ENCODE results near the gene TMEM127.

The TMEM127 gene

DNA sequence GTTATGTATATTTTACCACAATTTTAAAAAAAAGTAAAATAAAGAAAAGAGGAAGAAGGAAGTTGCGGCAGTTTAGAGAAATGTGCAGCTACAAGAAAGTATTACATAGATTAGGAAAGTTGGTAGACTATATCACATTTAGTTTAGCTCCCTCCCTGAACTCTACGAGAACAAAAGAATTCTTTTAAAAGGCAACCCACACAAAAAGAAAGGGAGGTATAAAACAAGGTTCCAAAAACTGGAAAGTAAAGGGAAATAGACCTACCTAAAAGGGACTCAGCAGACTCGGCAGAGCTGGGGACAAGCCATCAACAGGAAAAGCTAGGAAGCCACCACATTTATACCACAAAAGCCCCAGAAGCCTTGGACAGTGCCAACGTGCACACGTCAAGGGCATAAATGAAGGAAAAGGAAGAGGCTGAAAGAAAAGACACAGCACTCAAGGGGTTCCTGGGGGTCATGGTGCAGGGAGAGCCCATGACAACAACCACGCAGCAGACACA, 9.1 kb downstream of the TMEM127 start:
- H3K27ac ChIP-seq, result no peak overlapping the region
- no peak for DNase-seq
- TF ChIP-seq, protein P1, sequence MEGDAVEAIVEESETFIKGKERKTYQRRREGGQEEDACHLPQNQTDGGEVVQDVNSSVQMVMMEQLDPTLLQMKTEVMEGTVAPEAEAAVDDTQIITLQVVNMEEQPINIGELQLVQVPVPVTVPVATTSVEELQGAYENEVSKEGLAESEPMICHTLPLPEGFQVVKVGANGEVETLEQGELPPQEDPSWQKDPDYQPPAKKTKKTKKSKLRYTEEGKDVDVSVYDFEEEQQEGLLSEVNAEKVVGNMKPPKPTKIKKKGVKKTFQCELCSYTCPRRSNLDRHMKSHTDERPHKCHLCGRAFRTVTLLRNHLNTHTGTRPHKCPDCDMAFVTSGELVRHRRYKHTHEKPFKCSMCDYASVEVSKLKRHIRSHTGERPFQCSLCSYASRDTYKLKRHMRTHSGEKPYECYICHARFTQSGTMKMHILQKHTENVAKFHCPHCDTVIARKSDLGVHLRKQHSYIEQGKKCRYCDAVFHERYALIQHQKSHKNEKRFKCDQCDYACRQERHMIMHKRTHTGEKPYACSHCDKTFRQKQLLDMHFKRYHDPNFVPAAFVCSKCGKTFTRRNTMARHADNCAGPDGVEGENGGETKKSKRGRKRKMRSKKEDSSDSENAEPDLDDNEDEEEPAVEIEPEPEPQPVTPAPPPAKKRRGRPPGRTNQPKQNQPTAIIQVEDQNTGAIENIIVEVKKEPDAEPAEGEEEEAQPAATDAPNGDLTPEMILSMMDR (IDR thresholded peaks at IDR 0.05; ENCODE audit: low read depth, low read length, missing control alignments), result no peak
- in situ Hi-C loops (cut with HindIII; ENCODE audit: low pct_ligation_motif_present, low sequenced_read_pairs), result no loop called here
- H3K27me3 ChIP-seq (replicated peaks), result no peaks in the 10 kb centered on the region
- no peak overlapping the region for H3K4me3 ChIP-seq (ENCODE audit: low read depth, low read length)
- peaks cover 22% of the 10 kb centered on the region for H3K36me3 ChIP-seq (replicated peaks)

DNA sequence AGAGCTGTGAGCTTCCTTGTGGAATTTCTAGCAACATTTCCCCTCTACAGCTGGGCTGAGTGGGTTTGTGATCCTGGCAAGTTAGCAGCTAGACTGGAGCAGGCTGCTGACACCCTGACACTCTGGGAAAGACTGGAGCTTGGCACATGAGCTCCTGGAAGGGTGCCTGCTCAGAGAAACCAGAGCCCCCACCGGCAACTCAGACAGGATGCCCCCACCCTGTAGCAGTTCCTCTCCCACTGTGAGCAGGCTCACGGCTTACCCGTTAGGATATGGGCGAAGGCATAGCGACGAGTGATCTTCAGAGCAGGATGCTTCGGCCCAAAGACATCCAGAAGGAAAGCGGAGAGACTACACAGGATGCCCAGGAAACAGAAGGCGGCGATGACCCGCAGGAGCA, 11.2 kb downstream of the TMEM127 start:
- DNase-seq, result no peak
- Histone ChIP-seq H3K27me3 (replicated peaks) (no peaks in the 10 kb centered on the region), H3K27ac (no peak overlapping the region), H3K36me3 (replicated peaks) (peaks cover 19% of the 10 kb centered on the region), H3K4me3 (ENCODE audit: low read depth, low read length) (no peak overlapping the region)
- in situ Hi-C loops (cut with HindIII; ENCODE audit: low pct_ligation_motif_present, low sequenced_read_pairs), result no loop called here
- TF ChIP-seq, protein P1 (IDR thresholded peaks at IDR 0.05; ENCODE audit: low read depth, low read length, missing control alignments), result no peak

DNA sequence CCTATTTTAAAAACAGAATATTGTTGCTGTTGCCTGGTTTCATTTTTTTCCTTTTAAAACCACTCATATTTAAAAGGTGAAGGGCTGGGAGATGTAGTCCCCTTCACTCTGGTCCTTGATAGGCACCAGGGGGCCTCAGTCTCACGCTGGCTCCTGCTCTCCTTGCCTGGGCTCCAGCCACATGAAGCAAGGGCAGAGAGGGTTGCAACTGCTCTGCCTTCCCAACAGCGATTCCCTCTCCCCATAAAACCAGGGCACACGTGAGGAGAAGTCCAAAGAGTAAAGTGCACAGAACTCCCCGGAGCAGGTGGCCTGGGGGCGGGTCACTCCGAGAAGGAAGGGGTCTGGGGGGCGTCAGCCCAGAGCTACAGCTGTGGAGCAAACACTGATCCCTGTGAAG, 12.8 kb downstream of the TMEM127 start:
- in situ Hi-C loops (cut with HindIII; ENCODE audit: low pct_ligation_motif_present, low sequenced_read_pairs), result no loop called here
- peaks cover 19% of the 10 kb centered on the region for H3K36me3 ChIP-seq (replicated peaks)

DNA sequence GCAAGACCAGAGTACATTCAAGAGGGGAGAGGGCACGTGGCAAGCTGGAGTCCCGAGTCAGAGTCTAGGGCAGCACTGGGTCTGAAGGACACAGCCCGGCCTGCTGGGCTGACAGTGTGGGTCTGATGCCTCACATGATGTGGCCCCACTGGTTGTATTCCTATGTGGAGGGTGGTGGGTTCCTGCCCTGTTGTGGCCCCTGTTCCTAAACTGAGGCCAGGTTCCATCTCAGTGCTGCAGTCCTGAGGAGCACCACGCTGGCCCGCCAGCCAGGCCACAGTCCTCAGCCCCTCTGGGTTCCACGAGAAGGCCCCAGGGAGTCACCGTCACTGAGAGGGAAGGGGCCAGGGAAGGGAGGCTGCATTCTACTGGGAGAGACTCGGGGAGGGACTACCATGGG, 13.3 kb downstream of the TMEM127 start:
- no peaks in the 10 kb centered on the region for H3K27me3 ChIP-seq (replicated peaks)
- TF ChIP-seq, protein P1 (IDR thresholded peaks at IDR 0.05; ENCODE audit: low read depth, low read length, missing control alignments), result no peak
- H3K36me3 ChIP-seq (replicated peaks), result peaks cover 19% of the 10 kb centered on the region
- no peak overlapping the region for H3K27ac ChIP-seq
- no peak overlapping the region for H3K4me3 ChIP-seq (ENCODE audit: low read depth, low read length)
- DNase-seq, result no peak
- in situ Hi-C loops (cut with HindIII; ENCODE audit: low pct_ligation_motif_present, low sequenced_read_pairs), result no loop called here

More for the DNA sequence above, 12.8 kb downstream of the TMEM127 start:
- H3K27ac ChIP-seq, result no peak overlapping the region
- TF ChIP-seq, protein P1 (IDR thresholded peaks at IDR 0.05; ENCODE audit: low read depth, low read length, missing control alignments), result no peak
- no peak overlapping the region for H3K4me3 ChIP-seq (ENCODE audit: low read depth, low read length)
- no peaks in the 10 kb centered on the region for H3K27me3 ChIP-seq (replicated peaks)
- no peak for DNase-seq

GRCh38 chr2:96251721-96252292, 14.0 kb downstream of the TMEM127 start:
- TF ChIP-seq, protein P1 (IDR thresholded peaks at IDR 0.05; ENCODE audit: low read depth, low read length, missing control alignments), result no peak
- in situ Hi-C loops (cut with HindIII; ENCODE audit: low pct_ligation_motif_present, low sequenced_read_pairs), result no loop called here
- Histone ChIP-seq H3K36me3 (replicated peaks) (peaks cover 19% of the 10 kb centered on the region), H3K27ac (peak overlapping the region; percentile 45), H3K27me3 (replicated peaks) (no peaks in the 10 kb centered on the region), H3K4me3 (ENCODE audit: low read depth, low read length) (no peak overlapping the region)
- peak; percentile 97 for DNase-seq

DNA sequence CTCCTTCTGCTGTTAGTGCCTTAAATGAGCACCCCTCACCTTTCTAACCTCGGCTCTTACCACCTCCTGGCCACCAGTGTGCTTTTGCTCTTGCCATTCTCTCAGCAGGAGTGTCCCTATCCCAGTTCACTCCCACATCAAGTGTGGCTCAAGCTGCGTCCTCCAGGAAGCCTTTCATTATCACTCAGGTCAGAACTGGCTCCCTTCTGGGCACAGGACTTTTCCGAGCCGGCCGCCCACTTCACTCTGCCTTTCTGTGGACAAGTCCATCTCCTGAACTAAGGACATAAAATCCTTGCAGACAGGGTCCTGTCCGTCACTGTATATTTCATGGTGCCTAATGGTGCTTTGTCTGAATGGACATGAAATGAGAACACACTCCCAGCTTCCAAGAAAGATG, 15.6 kb downstream of the TMEM127 start:
- TF ChIP-seq, protein P1 (IDR thresholded peaks at IDR 0.05; ENCODE audit: low read depth, low read length, missing control alignments), result no peak
- in situ Hi-C loops (cut with HindIII; ENCODE audit: low pct_ligation_motif_present, low sequenced_read_pairs), result no loop called here
- Histone ChIP-seq H3K27ac (no peak overlapping the region), H3K27me3 (replicated peaks) (no peaks in the 10 kb centered on the region), H3K4me3 (ENCODE audit: low read depth, low read length) (no peak overlapping the region), H3K36me3 (replicated peaks) (peaks cover 19% of the 10 kb centered on the region)
- DNase-seq, result no peak

All from brain microvascular endothelial cell (primary cell).